ENCODE data around the gene GANAB.

- no peak for TF ChIP-seq CTCF (IDR thresholded peaks at IDR 0.05; ENCODE audit: low read length)
- no peak for TF ChIP-seq EZH2 (optimal IDR thresholded peaks at IDR 0.05; ENCODE audit: low read depth, low read length)
These were observed 2.2 kb downstream of the GANAB start for GRCh38 chr11:62644220-62644619.
